OCI-LY7 (cell line): ENCODE results near the gene SHQ1. TPM values are rescaled to one million over a fixed set of nuclear protein-coding genes. Genes with fewer than 3 reads are reported as not detected.

Experiments
- BruUV-seq: library from RNA; stranded (reverse); fragments of 400-500 nt; replicated peaks from 2 replicates; lab custom pipeline; 2021; lab: Mats Ljungman, UMichigan
- CTCF ChIA-PET: fragments of 300-600 bp; sonication (Branson Sonifier 250); formaldehyde crosslinking; loops from one replicate; lab custom pipeline; 2022; ENCODE audit warnings: antibody characterized with exemption; ENCODE audit not compliant: unreplicated experiment; lab: Charles Lee
- POLR2A ChIA-PET: fragments of 300-600 bp; sonication (Branson Sonifier 250); formaldehyde crosslinking; loops from one replicate; lab custom pipeline; 2022; ENCODE audit warnings: antibody characterized with exemption; lab: Charles Lee
- DNase-seq: peaks from one replicate; pipeline ENCODE4 v3.0.0-alpha.2; 2015; ENCODE audit warnings: low spot score
- H2AFZ ChIP-seq: fragments of 200-600 bp; sonication (generic), shearing (Covaris generic); 2 replicates; pipeline ENCODE4 v1.6.1; 2014; ENCODE audit warnings: mild to moderate bottlenecking, antibody characterized with exemption, low read length, moderate library complexity
- H3K27ac ChIP-seq: fragments of 200-600 bp; sonication (generic); 2 replicates; pipeline ENCODE4 v1.5.1; 2014; ENCODE audit warnings: mixed run types, low read depth, mild to moderate bottlenecking, moderate library complexity, low read length, inconsistent platforms; ENCODE audit not compliant: poor library complexity, severe bottlenecking
- H3K36me3 ChIP-seq: fragments of 200-600 bp; sonication (generic); 2 replicates; pipeline ENCODE4 v1.6.1; 2014; ENCODE audit warnings: mild to moderate bottlenecking, antibody characterized with exemption, low read length, moderate library complexity, mixed read lengths; ENCODE audit not compliant: insufficient read depth
- H3K4me1 ChIP-seq: fragments of 200-600 bp; sonication (generic); 2 replicates; pipeline ENCODE4 v1.5.1; 2014; ENCODE audit warnings: mild to moderate bottlenecking, low read length; ENCODE audit not compliant: insufficient read depth, poor library complexity, severe bottlenecking
- H3K4me2 ChIP-seq: fragments of 200-600 bp; sonication (generic); 2 replicates; pipeline ENCODE4 v1.6.1; 2014; ENCODE audit warnings: mild to moderate bottlenecking, low read length
- H3K4me3 ChIP-seq: fragments of 200-600 bp; sonication (generic); 2 replicates; pipeline ENCODE4 v1.5.1; 2014; ENCODE audit warnings: mild to moderate bottlenecking, low read depth, low read length; ENCODE audit not compliant: poor library complexity, severe bottlenecking
- H3K79me2 ChIP-seq: fragments of 200-600 bp; sonication (generic); 2 replicates; pipeline ENCODE4 v1.6.1; 2016; ENCODE audit warnings: low read depth, mild to moderate bottlenecking, low read length, moderate library complexity, mixed read lengths; ENCODE audit not compliant: insufficient read depth
- H3K9me2 ChIP-seq: fragments of 200-600 bp; sonication (generic); 2 replicates; pipeline ENCODE4 v1.6.1; 2016; ENCODE audit warnings: mild to moderate bottlenecking, low read length, mixed read lengths; ENCODE audit not compliant: insufficient read depth
- H3K9me3 ChIP-seq: fragments of 200-600 bp; sonication (generic); 2 replicates; pipeline ENCODE4 v1.6.1; 2014; ENCODE audit warnings: mild to moderate bottlenecking, mixed run types, low read length, mixed read lengths
- H4K20me1 ChIP-seq: fragments of 200-600 bp; sonication (generic); 2 replicates; pipeline ENCODE4 v1.6.1; 2014; ENCODE audit warnings: mild to moderate bottlenecking, antibody characterized with exemption, low read length, moderate library complexity, mixed read lengths; ENCODE audit not compliant: insufficient read depth
- CTCF ChIP-seq: fragments of 200-600 bp; sonication (generic); conservative IDR thresholded peaks from 2 replicates; pipeline ENCODE4 v1.5.1; 2014; ENCODE audit warnings: mild to moderate bottlenecking, antibody characterized with exemption, low read length, moderate library complexity, mixed read lengths
- EZH2phosphoT487 ChIP-seq: fragments of 200-600 bp; sonication (generic); IDR thresholded peaks from 2 replicates; pipeline ENCODE4 v1.6.1; 2018; ENCODE audit warnings: low read depth, borderline replicate concordance, mild to moderate bottlenecking, mixed run types, antibody characterized with exemption, low read length, moderate library complexity, mixed read lengths
- intact Hi-C: fragments of 100-400 bp; cut with micrococcal nuclease; formaldehyde crosslinking; loops from one replicate; pipeline ENCODE4 v1.10.0; 2022; ENCODE audit not compliant: unreplicated experiment
- total RNA-seq, 2 experiments: library from RNA; depleted of rRNA in 1 of 2; stranded (reverse); fragments of >200 nt in 1 of 2; shearing (Covaris generic) in 1 of 2; gene quantifications; 2 replicates each; pipeline ENCODE4 v1.2.3, GENCODE V29; 2014 to 2022

Gene SHQ1
- total RNA-seq, 2 experiments from 2014 or later, result 19.7 to 34.9 TPM

GRCh38 chr3:72844436-72844993 is 3.7 kb downstream of the SHQ1 start:
- no peak overlapping the region for H3K27ac ChIP-seq
- intact Hi-C loops, result loop anchor here (10.0 kb wide), 1 partner anchor 610 kb away; no protein-coding TSS in a partner anchor
- no peak overlapping the region for H2AFZ ChIP-seq
- H3K36me3 ChIP-seq, result peaks cover 37% of the 10 kb centered on the region
- H3K4me3 ChIP-seq, result no peak overlapping the region
- peaks cover 32% of the 10 kb centered on the region for H3K4me1 ChIP-seq
- CTCF ChIA-PET, result no interaction called here
- POLR2A ChIA-PET, result no interaction called here
- DNase-seq, result no peak
- peaks cover 44% of the 10 kb centered on the region for H3K79me2 ChIP-seq
- TF ChIP-seq CTCF (no peak), EZH2phosphoT487 (no peak)
- H3K4me2 ChIP-seq, result no peak overlapping the region; the same call in 1 of the 2 replicates
- no peaks in the 10 kb centered on the region for H3K9me3 ChIP-seq
- no peaks in the 10 kb centered on the region for H3K9me2 ChIP-seq
- peaks cover 7% of the 10 kb centered on the region; the same call in 1 of the 2 replicates for H4K20me1 ChIP-seq
- BruUV-seq, result no TSS peak

GRCh38 chr3:72839057-72839456 is 9.2 kb downstream of the SHQ1 start:
- intact Hi-C loops, result no loop called here
- H3K9me2 ChIP-seq, result no peaks in the 10 kb centered on the region
- no peak for DNase-seq
- ChIA-PET POLR2A (no interaction called here), CTCF (no interaction called here)
- H3K27ac ChIP-seq, result no peak overlapping the region
- no peak overlapping the region for H2AFZ ChIP-seq
- no peaks in the 10 kb centered on the region for H3K4me1 ChIP-seq
- H3K36me3 ChIP-seq, result peaks cover 79% of the 10 kb centered on the region
- BruUV-seq, result no TSS peak
- H3K4me2 ChIP-seq, result no peak overlapping the region
- H3K4me3 ChIP-seq, result no peak overlapping the region
- H4K20me1 ChIP-seq, result no peaks in the 10 kb centered on the region
- no peaks in the 10 kb centered on the region for H3K9me3 ChIP-seq
- H3K79me2 ChIP-seq, result peaks cover 6% of the 10 kb centered on the region; the same call in 1 of the 2 replicates
- TF ChIP-seq EZH2phosphoT487, result no peak
- no peak for TF ChIP-seq CTCF

GRCh38 chr3:72836923-72837322 is 11.3 kb downstream of the SHQ1 start:
- no TSS peak for BruUV-seq
- H3K4me3 ChIP-seq, result no peak overlapping the region
- H3K4me1 ChIP-seq, result no peaks in the 10 kb centered on the region
- no peaks in the 10 kb centered on the region for H3K9me2 ChIP-seq
- no peak overlapping the region for H3K4me2 ChIP-seq
- TF ChIP-seq EZH2phosphoT487 (no peak), CTCF (no peak)
- intact Hi-C loops, result no loop called here
- H2AFZ ChIP-seq, result no peak overlapping the region
- H3K79me2 ChIP-seq, result no peaks in the 10 kb centered on the region
- no peaks in the 10 kb centered on the region for H3K9me3 ChIP-seq
- no peaks in the 10 kb centered on the region for H4K20me1 ChIP-seq
- H3K27ac ChIP-seq, result no peak overlapping the region
- H3K36me3 ChIP-seq, result peaks cover 83% of the 10 kb centered on the region
- POLR2A ChIA-PET, result interaction anchor here (0.6 to 2.0 kb wide), 3 partner anchors 9 to 965 kb away, joined by 3 to 7 read pairs (median 3); partner anchors contain the start of gene SHQ1
- DNase-seq, result no peak
- CTCF ChIA-PET, result no interaction called here
